HPDE6-E6E7 (cell line): ENCODE results near the gene ARHGAP8.
"Not testable (repeated sequence)": the region's sequence is repeated elsewhere in the genome, so short reads cannot be mapped to it uniquely, and the experiment has no call there.

Source experiments
- DNase-seq: peaks from one replicate; pipeline ENCODE4 v3.0.0; 2011; ENCODE audit warnings: missing footprints; ENCODE audit errors: extremely low spot score

ARHGAP8 gene

GRCh38 chr22:44887941-44888366 lies 135.6 kb downstream of the ARHGAP8 start:
- DNase-seq, result no peak

GRCh38 chr22:44888491-44889254 lies 136.3 kb downstream of the ARHGAP8 start:
- no peak for DNase-seq

- no peak for DNase-seq
These were observed 137.0 kb downstream of the ARHGAP8 start for GRCh38 chr22:44889255-44889878.

- DNase-seq, result no peak
These were observed 138.3 kb downstream of the ARHGAP8 start for GRCh38 chr22:44890416-44891292.

- no peak for DNase-seq
These were observed 138.9 kb downstream of the ARHGAP8 start for GRCh38 chr22:44891293-44891747.

GRCh38 chr22:44891791-44892190 lies 139.4 kb downstream of the ARHGAP8 start:
- DNase-seq, result no peak

- no peak for DNase-seq
These were observed 139.9 kb downstream of the ARHGAP8 start for GRCh38 chr22:44892243-44892642.

- DNase-seq, result no peak
These were observed 140.7 kb downstream of the ARHGAP8 start for GRCh38 chr22:44892803-44893730.

- DNase-seq, result no peak
These were observed 141.3 kb downstream of the ARHGAP8 start for GRCh38 chr22:44893731-44894080.

- DNase-seq, result no peak
These were observed 141.9 kb downstream of the ARHGAP8 start for GRCh38 chr22:44894321-44894720.

GRCh38 chr22:44894782-44895181 lies 142.4 kb downstream of the ARHGAP8 start:
- no peak for DNase-seq

GRCh38 chr22:44895296-44896055 lies 143.1 kb downstream of the ARHGAP8 start:
- no peak for DNase-seq

- DNase-seq, result no peak
These were observed 145.9 kb downstream of the ARHGAP8 start for GRCh38 chr22:44898236-44898635.

- no peak for DNase-seq
These were observed 148.9 kb downstream of the ARHGAP8 start for GRCh38 chr22:44901301-44901700.

- DNase-seq, result not testable (repeated sequence)
These were observed 150.8 kb downstream of the ARHGAP8 start for GRCh38 chr22:44903164-44903563.

GRCh38 chr22:44904492-44905152 lies 152.2 kb downstream of the ARHGAP8 start:
- not testable (repeated sequence) for DNase-seq

- no peak for DNase-seq
These were observed 154.0 kb downstream of the ARHGAP8 start for GRCh38 chr22:44906248-44906936.

GRCh38 chr22:44906999-44907644 lies 154.7 kb downstream of the ARHGAP8 start:
- DNase-seq, result no peak
